Breast epithelium (tissue), 3 donors: ENCODE results near the gene SPP1.

Experiments
- CTCF ChIP-seq, 3 donors: fragments of 450-650 bp; IDR thresholded peaks; one replicate each; pipeline ENCODE4 v1.5.1; 2016 to 2017; ENCODE audit warnings: antibody characterized with exemption in 3 of 3, mild to moderate bottlenecking in 3 of 3, moderate library complexity in 3 of 3
- POLR2A ChIP-seq: fragments of 450-650 bp; IDR thresholded peaks from one replicate; pipeline ENCODE4 v1.6.1; 2016; ENCODE audit warnings: antibody characterized with exemption, mild to moderate bottlenecking, moderate library complexity
- POLR2AphosphoS5 ChIP-seq, 3 donors: sonication (generic); formaldehyde crosslinking; IDR thresholded peaks; one replicate each; pipeline ENCODE4 v1.6.1; 2017; ENCODE audit warnings: antibody characterized with exemption in 3 of 3

GRCh38 chr4:87977521-87978278 lies 2.2 kb downstream of the SPP1 start:
- TF ChIP-seq CTCF (IDR thresholded peaks at IDR 0.05) (no peak), POLR2A (no peak), POLR2AphosphoS5 (IDR thresholded peaks at IDR 0.05) (no peak)
